Vagina (tissue), 2 donors: ENCODE measurements around the gene MRPL37. TPM values are rescaled to one million over a fixed set of nuclear protein-coding genes. Genes with fewer than 3 reads are reported as not detected.

Source experiments
- DNase-seq, 2 donors: peaks; one replicate each; pipeline ENCODE4 v3.0.0-alpha.2; 2017; ENCODE audit errors: extremely low spot score in 2 of 2
- H3K27ac ChIP-seq: fragments of 200-600 bp; sonication (generic); one replicate; pipeline ENCODE4 v1.5.1; 2019
- H3K27me3 ChIP-seq: fragments of 200-600 bp; sonication (generic); one replicate; pipeline ENCODE4 v1.5.1; 2019
- H3K36me3 ChIP-seq, 2 donors: fragments of 200-600 bp; sonication (generic); one replicate each; pipeline ENCODE4 v1.5.1; 2017 to 2019
- H3K4me1 ChIP-seq: fragments of 200-600 bp; sonication (generic); one replicate; pipeline ENCODE4 v1.5.1; 2019
- H3K4me3 ChIP-seq, 2 donors: fragments of 200-600 bp; sonication (generic); 1 replicate in 1 of 2; 2 replicates in 1 of 2; pipeline ENCODE4 v1.5.1; 2016 to 2019
- H3K9me3 ChIP-seq: fragments of 200-600 bp; sonication (generic); one replicate; pipeline ENCODE4 v1.5.1; 2019
- POLR2A ChIP-seq, 2 donors: fragments of 450-650 bp; IDR thresholded peaks; one replicate each; pipeline ENCODE4 v1.6.1; 2017; ENCODE audit warnings: antibody characterized with exemption in 2 of 2, mild to moderate bottlenecking in 2 of 2, moderate library complexity in 2 of 2
- POLR2AphosphoS5 ChIP-seq, 2 donors: sonication (generic); formaldehyde crosslinking; IDR thresholded peaks; one replicate each; pipeline ENCODE4 v1.9.0; 2017; ENCODE audit warnings: antibody characterized with exemption in 2 of 2, mild to moderate bottlenecking in 2 of 2, low read depth in 1 of 2; ENCODE audit not compliant: insufficient read depth in 1 of 2
- intact Hi-C: fragments of 100-400 bp; cut with DNase I; formaldehyde crosslinking; loops from one replicate; pipeline ENCODE4 v1.15.1; 2023
- total RNA-seq: library from RNA; depleted of rRNA; stranded (reverse); fragments of >200 nt; gene quantifications from one replicate; pipeline ENCODE4 v1.2.3, GENCODE V29; 2016
- TF ChIP-seq, protein P1 (sequence below), 3 experiments: fragments of 450-650 bp in 2 of 3; fragments of 200-600 bp in 1 of 3; sonication (generic) in 1 of 3; IDR thresholded peaks; one replicate each; pipeline ENCODE4 v1.5.1; 2017 to 2019; ENCODE audit warnings: antibody characterized with exemption in 3 of 3, mild to moderate bottlenecking in 2 of 3, moderate library complexity in 2 of 3

Gene MRPL37
- total RNA-seq, 1 donor from 2014 or later: 45.9 TPM

DNA sequence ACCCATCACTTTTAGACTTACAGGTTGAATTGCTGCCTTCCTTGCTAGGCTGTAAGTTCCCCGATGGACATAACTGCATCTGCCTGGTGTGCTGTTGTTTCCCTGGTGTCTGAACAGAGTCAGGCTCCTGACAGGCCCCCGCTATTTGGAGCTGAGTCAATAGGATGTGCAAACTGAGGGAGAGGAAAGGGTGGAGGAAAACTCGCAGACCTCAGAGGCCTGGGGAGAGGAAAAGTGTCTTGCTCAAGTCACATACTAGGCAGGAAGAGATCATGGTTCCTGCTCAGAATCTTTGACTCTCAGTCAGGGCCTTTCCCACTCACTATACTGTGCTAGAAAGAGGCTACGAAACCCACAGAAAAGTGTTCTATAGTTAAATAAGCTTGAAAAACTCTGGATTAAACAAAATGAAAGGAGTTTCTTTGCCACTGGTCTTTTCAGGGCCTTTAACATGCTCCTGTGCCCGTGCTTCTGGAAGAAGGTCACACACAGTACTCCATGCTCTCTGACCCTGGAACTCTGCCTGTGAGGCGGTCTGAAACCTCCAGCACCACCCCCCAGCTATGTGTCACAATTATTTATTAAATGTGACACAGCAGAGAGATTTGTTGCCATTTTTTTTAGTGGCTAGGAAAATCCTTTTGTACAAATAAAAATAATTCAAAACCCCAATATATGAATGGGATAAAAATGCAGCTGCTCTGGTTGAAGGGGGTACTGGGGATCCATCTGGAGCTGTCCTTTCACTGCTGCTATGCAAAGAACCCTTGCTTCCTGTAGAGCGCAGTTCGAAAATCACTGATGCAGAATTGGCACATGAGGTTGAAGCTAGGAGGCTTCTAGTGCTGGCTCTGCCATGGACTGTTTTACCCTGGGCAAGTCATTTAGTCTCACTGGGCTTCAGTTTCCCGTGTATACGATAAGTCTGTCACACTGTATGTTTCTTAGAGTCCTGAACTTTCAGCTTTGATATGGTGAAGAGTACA, 27.1 kb upstream of the MRPL37 start:
- H3K27ac ChIP-seq: no peak overlapping the region
- no peaks in the 10 kb centered on the region for H3K9me3 ChIP-seq
- no peak overlapping the region for H3K4me3 ChIP-seq
- peaks cover 5% of the 10 kb centered on the region for H3K4me1 ChIP-seq
- DNase-seq: no peak
- no peaks in the 10 kb centered on the region for H3K27me3 ChIP-seq
- intact Hi-C loops: no loop called here
- no peaks in the 10 kb centered on the region for H3K36me3 ChIP-seq
- TF ChIP-seq, protein P1, sequence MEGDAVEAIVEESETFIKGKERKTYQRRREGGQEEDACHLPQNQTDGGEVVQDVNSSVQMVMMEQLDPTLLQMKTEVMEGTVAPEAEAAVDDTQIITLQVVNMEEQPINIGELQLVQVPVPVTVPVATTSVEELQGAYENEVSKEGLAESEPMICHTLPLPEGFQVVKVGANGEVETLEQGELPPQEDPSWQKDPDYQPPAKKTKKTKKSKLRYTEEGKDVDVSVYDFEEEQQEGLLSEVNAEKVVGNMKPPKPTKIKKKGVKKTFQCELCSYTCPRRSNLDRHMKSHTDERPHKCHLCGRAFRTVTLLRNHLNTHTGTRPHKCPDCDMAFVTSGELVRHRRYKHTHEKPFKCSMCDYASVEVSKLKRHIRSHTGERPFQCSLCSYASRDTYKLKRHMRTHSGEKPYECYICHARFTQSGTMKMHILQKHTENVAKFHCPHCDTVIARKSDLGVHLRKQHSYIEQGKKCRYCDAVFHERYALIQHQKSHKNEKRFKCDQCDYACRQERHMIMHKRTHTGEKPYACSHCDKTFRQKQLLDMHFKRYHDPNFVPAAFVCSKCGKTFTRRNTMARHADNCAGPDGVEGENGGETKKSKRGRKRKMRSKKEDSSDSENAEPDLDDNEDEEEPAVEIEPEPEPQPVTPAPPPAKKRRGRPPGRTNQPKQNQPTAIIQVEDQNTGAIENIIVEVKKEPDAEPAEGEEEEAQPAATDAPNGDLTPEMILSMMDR (IDR thresholded peaks at IDR 0.05): no peak
- TF ChIP-seq POLR2A (IDR thresholded peaks at IDR 0.05) (no peak), POLR2AphosphoS5 (IDR thresholded peaks at IDR 0.05; ENCODE audit: insufficient read depth in 1 of 2, low read depth in 1 of 2) (no peak)

DNA sequence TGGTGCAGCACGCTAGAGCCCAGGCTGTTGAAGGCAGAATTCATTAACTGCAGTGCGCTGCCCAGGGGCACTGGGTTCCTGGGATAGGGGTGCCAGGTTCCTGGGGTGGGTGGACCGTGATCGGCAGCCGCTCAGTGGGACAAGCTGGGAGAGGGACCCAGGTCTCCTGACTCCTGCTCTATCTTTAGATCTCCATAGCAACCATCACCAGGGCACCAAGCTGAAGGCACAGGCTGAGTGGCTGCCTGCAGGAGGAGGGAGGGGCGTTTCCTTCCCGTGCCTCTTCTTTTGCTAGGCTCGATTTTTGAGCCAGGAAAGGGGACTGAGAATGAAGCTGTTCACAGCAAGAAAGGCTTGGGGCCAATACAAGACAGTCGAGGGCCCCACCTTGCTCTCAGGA, 26.3 kb upstream of the MRPL37 start:
- TF ChIP-seq POLR2AphosphoS5 (IDR thresholded peaks at IDR 0.05; ENCODE audit: insufficient read depth in 1 of 2, low read depth in 1 of 2) (no peak), POLR2A (IDR thresholded peaks at IDR 0.05) (no peak)
- TF ChIP-seq, protein P1 (IDR thresholded peaks at IDR 0.05): no peak
- no peak for DNase-seq
- intact Hi-C loops: no loop called here

DNA sequence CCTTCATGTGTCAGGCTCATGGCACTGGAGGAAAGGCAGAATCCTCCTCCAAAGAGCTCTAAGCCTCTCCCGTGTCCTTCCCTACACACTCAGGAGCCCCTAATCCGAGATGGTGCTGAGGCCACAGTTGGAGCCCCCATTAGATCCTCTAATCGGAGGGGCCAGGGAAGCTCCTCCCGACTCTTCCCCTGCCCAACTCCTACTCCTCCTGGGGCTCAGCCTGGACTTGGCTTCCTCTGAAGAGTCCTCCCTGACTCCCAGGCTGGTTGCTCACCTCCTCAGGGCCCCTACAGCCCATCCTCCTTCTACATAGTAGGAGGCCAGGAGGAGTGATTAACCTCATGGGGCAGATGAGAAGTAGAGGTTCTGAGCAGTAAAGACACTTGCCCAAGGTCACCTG, 25.9 kb upstream of the MRPL37 start:
- TF ChIP-seq, protein P1 (IDR thresholded peaks at IDR 0.05): no peak
- no peak for TF ChIP-seq POLR2A (IDR thresholded peaks at IDR 0.05)
- TF ChIP-seq POLR2AphosphoS5 (IDR thresholded peaks at IDR 0.05; ENCODE audit: insufficient read depth in 1 of 2, low read depth in 1 of 2): no peak
- no peaks in the 10 kb centered on the region for H3K4me1 ChIP-seq
- H3K27me3 ChIP-seq: no peaks in the 10 kb centered on the region
- no peaks in the 10 kb centered on the region for H3K9me3 ChIP-seq
- peaks cover 0 to 4% of the 10 kb centered on the region in 2 donors for H3K36me3 ChIP-seq
- H3K4me3 ChIP-seq: no peak overlapping the region
- intact Hi-C loops: no loop called here
- no peak for DNase-seq
- no peak overlapping the region for H3K27ac ChIP-seq

More for the DNA sequence above, 26.3 kb upstream of the MRPL37 start:
- Histone ChIP-seq H3K27ac (no peak overlapping the region), H3K27me3 (no peaks in the 10 kb centered on the region), H3K9me3 (no peaks in the 10 kb centered on the region), H3K4me3 (no peak overlapping the region), H3K36me3 (no peaks in the 10 kb centered on the region), H3K4me1 (no peaks in the 10 kb centered on the region)

DNA sequence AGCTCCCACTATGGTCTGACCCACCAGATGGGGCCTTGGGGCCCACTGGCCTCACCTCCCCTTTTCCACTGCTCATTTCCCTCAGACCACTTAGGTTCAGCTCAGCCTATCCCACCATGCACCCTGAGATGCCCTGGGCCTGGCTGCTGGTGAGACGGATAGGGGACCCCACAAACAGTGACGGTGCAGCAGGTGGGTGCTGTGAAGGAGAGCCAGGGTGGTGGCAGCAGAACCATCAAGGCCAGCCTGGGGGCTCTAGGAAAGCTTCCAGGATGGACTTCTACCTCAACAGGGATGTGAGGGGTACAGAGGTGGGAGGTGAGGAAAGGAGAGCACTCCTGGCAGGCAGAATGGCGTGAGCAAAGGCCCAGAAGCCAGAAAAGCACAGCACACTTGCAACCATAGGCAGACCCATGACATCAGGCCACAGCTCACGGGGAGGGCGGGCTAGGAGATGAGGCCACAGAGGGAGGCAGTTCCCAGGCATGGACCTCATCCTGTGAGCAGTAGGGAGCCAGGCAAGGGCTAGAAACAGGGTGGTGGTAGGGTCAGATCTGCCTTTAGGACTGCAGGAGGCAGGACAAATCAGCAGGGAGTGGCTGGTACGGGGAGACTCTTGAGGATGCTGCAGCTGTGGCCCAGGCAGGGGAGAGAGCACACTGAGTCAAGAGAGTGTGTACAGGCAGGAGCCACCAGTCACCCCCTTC, 23.2 kb upstream of the MRPL37 start:
- DNase-seq: no peak
- H3K27me3 ChIP-seq: no peaks in the 10 kb centered on the region
- no peak overlapping the region for H3K27ac ChIP-seq
- TF ChIP-seq, protein P1 (IDR thresholded peaks at IDR 0.05): no peak
- TF ChIP-seq POLR2AphosphoS5 (IDR thresholded peaks at IDR 0.05; ENCODE audit: insufficient read depth in 1 of 2, low read depth in 1 of 2): no peak
- no peak overlapping the region for H3K4me3 ChIP-seq
- H3K36me3 ChIP-seq: peaks cover 0 to 9% of the 10 kb centered on the region in 2 donors
- intact Hi-C loops: no loop called here
- H3K4me1 ChIP-seq: no peaks in the 10 kb centered on the region
- H3K9me3 ChIP-seq: no peaks in the 10 kb centered on the region
